HCT116 (cell line): ENCODE measurements around the gene A2M. TPM values are rescaled to one million over a fixed set of nuclear protein-coding genes. Genes with fewer than 3 reads are reported as not detected.

Experiments used
- ATAC-seq: fragments of 200-7000 bp; cut with Tn5 transposase; 2 replicates; pipeline ENCODE4 v1.9.1; 2020; ENCODE audit warnings: mild to moderate bottlenecking, moderate library complexity
- BruUV-seq: library from RNA; stranded (reverse); fragments of 400-500 nt; replicated peaks from 2 replicates; lab custom pipeline; 2021; lab: Mats Ljungman, UMichigan
- CTCF ChIA-PET: fragments of 300-600 bp; sonication (Branson Sonifier 250); formaldehyde crosslinking; loops from one replicate; lab custom pipeline; 2021; ENCODE audit warnings: antibody characterized with exemption; lab: Charles Lee
- POLR2A ChIA-PET: fragments of 300-600, 350-600 bp; sonication (Branson Sonifier 250); formaldehyde crosslinking; loops from one replicate; lab custom pipeline; 2021; ENCODE audit warnings: antibody characterized with exemption; lab: Charles Lee
- RAD21 ChIA-PET, 2 experiments: fragments of 300-600 bp; sonication (Branson Sonifier 250); formaldehyde crosslinking; loops; one replicate each; lab custom pipeline; 2023; ENCODE audit warnings: low total read pairs in 2 of 2; ENCODE audit not compliant: uncharacterized antibody in 2 of 2, unreplicated experiment in 2 of 2, low non-redundant PET in 1 of 2; lab: Charles Lee
- DNase-seq: peaks from one replicate; pipeline ENCODE4 v3.0.0-alpha.2; 2010; ENCODE audit warnings: low read depth, low spot score
- H2AFZ ChIP-seq: fragments of 200-600 bp; shearing (Covaris generic), sonication (generic); 2 replicates; pipeline ENCODE4 v1.6.1; 2017; ENCODE audit warnings: low read depth, mixed run types, mixed read lengths, antibody characterized with exemption, low read length; ENCODE audit not compliant: poor library complexity, severe bottlenecking
- H3K27ac ChIP-seq: 2 replicates; pipeline ENCODE4 v1.5.1; 2012; ENCODE audit warnings: low read depth, low read length
- H3K27me3 ChIP-seq: fragments of 200-600 bp; sonication (generic); 2 replicates; pipeline ENCODE4 v1.6.1; 2016; ENCODE audit warnings: mixed run types, low read length, mixed read lengths; ENCODE audit not compliant: insufficient read depth
- H3K36me3 ChIP-seq, 2 experiments: fragments of 200-500 bp in 1 of 2; fragments of 200-600 bp in 1 of 2; sonication (Bioruptor generic) in 1 of 2; sonication (generic) in 1 of 2; 2 replicates each; pipeline versions ENCODE4 v1.5.1 to v1.6.1; 2014 to 2016; ENCODE audit warnings: low read length in 2 of 2, inconsistent platforms in 1 of 2, mixed read lengths in 1 of 2, mixed run types in 1 of 2; ENCODE audit not compliant: insufficient read depth in 2 of 2, control insufficient read depth in 1 of 2
- H3K4me1 ChIP-seq, 2 experiments: fragments of 200-600 bp in 1 of 2; sonication (generic) in 1 of 2; 2 replicates each; pipeline versions ENCODE4 v1.5.1 to v1.6.1; 2012 to 2017; ENCODE audit warnings: low read length in 2 of 2, inconsistent platforms in 1 of 2, mild to moderate bottlenecking in 1 of 2, mixed read lengths in 1 of 2, mixed run types in 1 of 2, moderate library complexity in 1 of 2; ENCODE audit not compliant: insufficient read depth in 2 of 2, control insufficient read depth in 1 of 2
- H3K4me2 ChIP-seq: fragments of 200-600 bp; sonication (generic); 2 replicates; pipeline ENCODE4 v1.6.1; 2017; ENCODE audit warnings: mixed run types, low read length, mixed read lengths
- H3K4me3 ChIP-seq, 2 experiments: fragments of 200-600 bp in 1 of 2; sonication (generic) in 1 of 2; replicated peaks in 1 of 2; 2 replicates each; pipeline ENCODE4 v1.5.1; 2011 to 2016; ENCODE audit warnings: low read length in 2 of 2, control low read depth in 1 of 2, low read depth in 1 of 2, mild to moderate bottlenecking in 1 of 2, mixed read lengths in 1 of 2, mixed run types in 1 of 2
- H3K79me2 ChIP-seq: fragments of 200-600 bp; sonication (generic); 2 replicates; pipeline ENCODE4 v1.6.1; 2017; ENCODE audit warnings: mild to moderate bottlenecking, mixed run types, low read length, moderate library complexity, mixed read lengths; ENCODE audit not compliant: insufficient read depth
- H3K9ac ChIP-seq: fragments of 200-600 bp; sonication (generic); 2 replicates; pipeline ENCODE4 v1.6.1; 2016; ENCODE audit warnings: low read length, mixed read lengths
- H3K9me2 ChIP-seq: fragments of 200-600 bp; sonication (generic), shearing (Covaris generic); 2 replicates; pipeline ENCODE4 v1.6.1; 2017; ENCODE audit warnings: mixed run types, mild to moderate bottlenecking, moderate library complexity; ENCODE audit not compliant: insufficient read depth
- H3K9me3 ChIP-seq, 2 experiments: fragments of 200-500 bp in 1 of 2; fragments of 200-600 bp in 1 of 2; sonication (Bioruptor generic) in 1 of 2; sonication (generic) in 1 of 2; 2 replicates each; pipeline ENCODE4 v1.6.1; 2014 to 2017; ENCODE audit warnings: low read length in 2 of 2, mixed read lengths in 2 of 2, inconsistent platforms in 1 of 2, low read depth in 1 of 2, mild to moderate bottlenecking in 1 of 2, mixed run types in 1 of 2, moderate library complexity in 1 of 2; ENCODE audit not compliant: control insufficient read depth in 1 of 2, insufficient read depth in 1 of 2
- H4K20me1 ChIP-seq: fragments of 200-600 bp; sonication (generic), shearing (Covaris generic); 2 replicates; pipeline ENCODE4 v1.6.1; 2017; ENCODE audit warnings: mixed run types, mild to moderate bottlenecking, moderate library complexity; ENCODE audit not compliant: insufficient read depth
- ATF3 ChIP-seq: IDR thresholded peaks from 2 replicates; pipeline ENCODE4 v1.6.1; 2012
- CBX3 ChIP-seq: IDR thresholded peaks from 2 replicates; pipeline ENCODE4 v1.6.1; 2012; ENCODE audit warnings: low read depth
- CEBPB ChIP-seq: IDR thresholded peaks from 2 replicates; pipeline ENCODE4 v1.6.1; 2012; ENCODE audit warnings: low read depth
- EGR1 ChIP-seq: IDR thresholded peaks from 2 replicates; pipeline ENCODE4 v1.6.1; 2012; ENCODE audit warnings: low read depth
- ELF1 ChIP-seq: IDR thresholded peaks from 2 replicates; pipeline ENCODE4 v1.6.1; 2012; ENCODE audit warnings: low read depth, borderline replicate concordance
- EZH2phosphoT487 ChIP-seq: fragments of 200-600 bp; IDR thresholded peaks from 2 replicates; pipeline ENCODE4 v1.6.1; 2018; ENCODE audit warnings: antibody characterized with exemption, borderline replicate concordance
- FOSL1 ChIP-seq: IDR thresholded peaks from 2 replicates; pipeline ENCODE4 v1.6.1; 2012; ENCODE audit warnings: low read depth
- JUND ChIP-seq: IDR thresholded peaks from 2 replicates; pipeline ENCODE4 v1.6.1; 2012
- POLR2A ChIP-seq: IDR thresholded peaks from 2 replicates; pipeline ENCODE4 v1.7.0; 2011; ENCODE audit warnings: borderline replicate concordance; ENCODE audit not compliant: insufficient read depth, insufficient read length; ENCODE audit errors: extremely low read depth
- RAD21 ChIP-seq: IDR thresholded peaks from 2 replicates; pipeline ENCODE4 v1.6.1; 2012; ENCODE audit warnings: low read depth, mild to moderate bottlenecking
- SIN3A ChIP-seq: IDR thresholded peaks from 2 replicates; pipeline ENCODE4 v1.6.1; 2012; ENCODE audit warnings: low read depth
- SRF ChIP-seq: IDR thresholded peaks from 2 replicates; pipeline ENCODE4 v1.6.1; 2012; ENCODE audit warnings: low read depth
- TCF7L2 ChIP-seq: IDR thresholded peaks from 2 replicates; pipeline ENCODE4 v1.7.0; 2011; ENCODE audit warnings: borderline replicate concordance, inconsistent platforms; ENCODE audit not compliant: insufficient read depth, insufficient read length; ENCODE audit errors: extremely low read depth
- YY1 ChIP-seq: IDR thresholded peaks from 2 replicates; pipeline ENCODE4 v1.6.1; 2011; ENCODE audit warnings: low read length, low read depth, moderate library complexity, mild to moderate bottlenecking; ENCODE audit not compliant: insufficient replicate concordance; ENCODE audit errors: extremely low read depth
- ZBTB33 ChIP-seq: IDR thresholded peaks from 2 replicates; pipeline ENCODE4 v1.6.1; 2011; ENCODE audit warnings: mild to moderate bottlenecking, low read length, moderate library complexity; ENCODE audit not compliant: insufficient replicate concordance; ENCODE audit errors: extremely low read depth
- intact Hi-C: fragments of 100-400 bp; cut with micrococcal nuclease; formaldehyde crosslinking; loops from 2 replicates; pipeline ENCODE4 v1.10.0; 2022
- total RNA-seq: library from RNA; stranded (reverse); gene quantifications from one replicate; pipeline ENCODE4 v1.2.1, GENCODE V29; 2021; ENCODE audit not compliant: unreplicated experiment
- TF ChIP-seq, protein P1 (sequence below): IDR thresholded peaks from 2 replicates; pipeline ENCODE4 v1.6.1; 2012
- TF ChIP-seq, protein P2 (sequence below): IDR thresholded peaks from 2 replicates; pipeline ENCODE4 v1.6.1; 2012; ENCODE audit warnings: low read depth

A2M gene
- total RNA-seq, 1 experiment from 2014 or later: 3.0 TPM

DNA sequence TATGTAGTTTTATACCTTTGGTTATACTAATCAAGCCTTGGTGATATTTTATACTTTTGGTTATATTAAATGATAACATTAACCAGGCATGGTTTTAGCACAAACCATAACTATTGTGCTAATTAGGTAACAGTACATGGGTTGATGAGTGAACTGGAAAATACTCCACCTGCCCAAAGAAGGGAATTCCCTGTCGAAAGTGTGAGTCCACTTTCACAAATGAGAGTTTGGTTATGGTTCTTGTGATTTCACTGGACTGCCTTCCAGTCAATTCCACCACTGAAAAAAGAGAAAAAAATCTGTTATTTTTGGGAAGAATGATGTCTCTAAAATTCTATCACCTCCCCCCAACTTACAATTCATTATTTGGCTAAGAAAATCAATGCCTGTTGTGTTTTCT lies 9.7 kb downstream of the A2M start:
- CTCF ChIA-PET: no interaction called here
- TF ChIP-seq SIN3A: no peak
- no peak for TF ChIP-seq YY1
- TF ChIP-seq FOSL1: no peak
- no peak for TF ChIP-seq ATF3
- no peak for TF ChIP-seq TCF7L2
- no peak for TF ChIP-seq RAD21
- TF ChIP-seq, protein P1, sequence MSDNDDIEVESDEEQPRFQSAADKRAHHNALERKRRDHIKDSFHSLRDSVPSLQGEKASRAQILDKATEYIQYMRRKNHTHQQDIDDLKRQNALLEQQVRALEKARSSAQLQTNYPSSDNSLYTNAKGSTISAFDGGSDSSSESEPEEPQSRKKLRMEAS: no peak
- TF ChIP-seq JUND: no peak
- no peak for TF ChIP-seq ZBTB33
- TF ChIP-seq, protein P2, sequence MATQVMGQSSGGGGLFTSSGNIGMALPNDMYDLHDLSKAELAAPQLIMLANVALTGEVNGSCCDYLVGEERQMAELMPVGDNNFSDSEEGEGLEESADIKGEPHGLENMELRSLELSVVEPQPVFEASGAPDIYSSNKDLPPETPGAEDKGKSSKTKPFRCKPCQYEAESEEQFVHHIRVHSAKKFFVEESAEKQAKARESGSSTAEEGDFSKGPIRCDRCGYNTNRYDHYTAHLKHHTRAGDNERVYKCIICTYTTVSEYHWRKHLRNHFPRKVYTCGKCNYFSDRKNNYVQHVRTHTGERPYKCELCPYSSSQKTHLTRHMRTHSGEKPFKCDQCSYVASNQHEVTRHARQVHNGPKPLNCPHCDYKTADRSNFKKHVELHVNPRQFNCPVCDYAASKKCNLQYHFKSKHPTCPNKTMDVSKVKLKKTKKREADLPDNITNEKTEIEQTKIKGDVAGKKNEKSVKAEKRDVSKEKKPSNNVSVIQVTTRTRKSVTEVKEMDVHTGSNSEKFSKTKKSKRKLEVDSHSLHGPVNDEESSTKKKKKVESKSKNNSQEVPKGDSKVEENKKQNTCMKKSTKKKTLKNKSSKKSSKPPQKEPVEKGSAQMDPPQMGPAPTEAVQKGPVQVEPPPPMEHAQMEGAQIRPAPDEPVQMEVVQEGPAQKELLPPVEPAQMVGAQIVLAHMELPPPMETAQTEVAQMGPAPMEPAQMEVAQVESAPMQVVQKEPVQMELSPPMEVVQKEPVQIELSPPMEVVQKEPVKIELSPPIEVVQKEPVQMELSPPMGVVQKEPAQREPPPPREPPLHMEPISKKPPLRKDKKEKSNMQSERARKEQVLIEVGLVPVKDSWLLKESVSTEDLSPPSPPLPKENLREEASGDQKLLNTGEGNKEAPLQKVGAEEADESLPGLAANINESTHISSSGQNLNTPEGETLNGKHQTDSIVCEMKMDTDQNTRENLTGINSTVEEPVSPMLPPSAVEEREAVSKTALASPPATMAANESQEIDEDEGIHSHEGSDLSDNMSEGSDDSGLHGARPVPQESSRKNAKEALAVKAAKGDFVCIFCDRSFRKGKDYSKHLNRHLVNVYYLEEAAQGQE: no peak
- no peak for TF ChIP-seq CEBPB
- no peak for TF ChIP-seq ELF1
- TF ChIP-seq EGR1: no peak
- no peak for TF ChIP-seq EZH2phosphoT487
- no peak for TF ChIP-seq SRF
- no peak for TF ChIP-seq CBX3
- no peak for TF ChIP-seq POLR2A
- TF ChIP-seq, all 23 proteins: peak for 0
- DNase-seq (no peak), ATAC-seq (no peak)
- Histone ChIP-seq H3K36me3 (no peaks in the 10 kb centered on the region), H3K79me2 (no peaks in the 10 kb centered on the region), H3K4me3 (no peak overlapping the region), H3K27me3 (0 out of 2 replicates have a peak, but pooled peaks cover 2% of the 10 kb centered on the region), H3K9me3 (no peaks in the 10 kb centered on the region), H4K20me1 (no peaks in the 10 kb centered on the region), H3K4me1 (no peaks in the 10 kb centered on the region), H3K27ac (no peak overlapping the region), H3K9me2 (no peaks in the 10 kb centered on the region), H2AFZ (no peak overlapping the region), H3K9ac (no peak overlapping the region), H3K4me2 (no peak overlapping the region)
- intact Hi-C loops: no loop called here
- ChIA-PET RAD21 (no interaction called here), POLR2A (no interaction called here)
- no TSS peak for BruUV-seq
